HCT116 (cell line): ENCODE measurements around the gene MYO7A. TPM values are rescaled to one million over a fixed set of nuclear protein-coding genes. Genes with fewer than 3 reads are reported as not detected.

Experiments used
- ATAC-seq: fragments of 200-7000 bp; cut with Tn5 transposase; 2 replicates; pipeline ENCODE4 v1.9.1; 2020; ENCODE audit warnings: mild to moderate bottlenecking, moderate library complexity
- BruUV-seq: library from RNA; stranded (reverse); fragments of 400-500 nt; replicated peaks from 2 replicates; lab custom pipeline; 2021; lab: Mats Ljungman, UMichigan
- CTCF ChIA-PET: fragments of 300-600 bp; sonication (Branson Sonifier 250); formaldehyde crosslinking; loops from one replicate; lab custom pipeline; 2021; ENCODE audit warnings: antibody characterized with exemption; lab: Charles Lee
- POLR2A ChIA-PET: fragments of 300-600, 350-600 bp; sonication (Branson Sonifier 250); formaldehyde crosslinking; loops from one replicate; lab custom pipeline; 2021; ENCODE audit warnings: antibody characterized with exemption; lab: Charles Lee
- RAD21 ChIA-PET, 2 experiments: fragments of 300-600 bp; sonication (Branson Sonifier 250); formaldehyde crosslinking; loops; one replicate each; lab custom pipeline; 2023; ENCODE audit warnings: low total read pairs in 2 of 2; ENCODE audit not compliant: uncharacterized antibody in 2 of 2, unreplicated experiment in 2 of 2, low non-redundant PET in 1 of 2; lab: Charles Lee
- DNase-seq: peaks from one replicate; pipeline ENCODE4 v3.0.0-alpha.2; 2010; ENCODE audit warnings: low read depth, low spot score
- H2AFZ ChIP-seq: fragments of 200-600 bp; shearing (Covaris generic), sonication (generic); 2 replicates; pipeline ENCODE4 v1.6.1; 2017; ENCODE audit warnings: low read depth, mixed run types, mixed read lengths, antibody characterized with exemption, low read length; ENCODE audit not compliant: poor library complexity, severe bottlenecking
- H3K27ac ChIP-seq: 2 replicates; pipeline ENCODE4 v1.5.1; 2012; ENCODE audit warnings: low read depth, low read length
- H3K27me3 ChIP-seq: fragments of 200-600 bp; sonication (generic); 2 replicates; pipeline ENCODE4 v1.6.1; 2016; ENCODE audit warnings: mixed run types, low read length, mixed read lengths; ENCODE audit not compliant: insufficient read depth
- H3K36me3 ChIP-seq, 2 experiments: fragments of 200-500 bp in 1 of 2; fragments of 200-600 bp in 1 of 2; sonication (Bioruptor generic) in 1 of 2; sonication (generic) in 1 of 2; 2 replicates each; pipeline versions ENCODE4 v1.5.1 to v1.6.1; 2014 to 2016; ENCODE audit warnings: low read length in 2 of 2, inconsistent platforms in 1 of 2, mixed read lengths in 1 of 2, mixed run types in 1 of 2; ENCODE audit not compliant: insufficient read depth in 2 of 2, control insufficient read depth in 1 of 2
- H3K4me1 ChIP-seq, 2 experiments: fragments of 200-600 bp in 1 of 2; sonication (generic) in 1 of 2; 2 replicates each; pipeline versions ENCODE4 v1.5.1 to v1.6.1; 2012 to 2017; ENCODE audit warnings: low read length in 2 of 2, inconsistent platforms in 1 of 2, mild to moderate bottlenecking in 1 of 2, mixed read lengths in 1 of 2, mixed run types in 1 of 2, moderate library complexity in 1 of 2; ENCODE audit not compliant: insufficient read depth in 2 of 2, control insufficient read depth in 1 of 2
- H3K4me2 ChIP-seq: fragments of 200-600 bp; sonication (generic); 2 replicates; pipeline ENCODE4 v1.6.1; 2017; ENCODE audit warnings: mixed run types, low read length, mixed read lengths
- H3K4me3 ChIP-seq, 2 experiments: fragments of 200-600 bp in 1 of 2; sonication (generic) in 1 of 2; replicated peaks in 1 of 2; 2 replicates each; pipeline ENCODE4 v1.5.1; 2011 to 2016; ENCODE audit warnings: low read length in 2 of 2, control low read depth in 1 of 2, low read depth in 1 of 2, mild to moderate bottlenecking in 1 of 2, mixed read lengths in 1 of 2, mixed run types in 1 of 2
- H3K79me2 ChIP-seq: fragments of 200-600 bp; sonication (generic); 2 replicates; pipeline ENCODE4 v1.6.1; 2017; ENCODE audit warnings: mild to moderate bottlenecking, mixed run types, low read length, moderate library complexity, mixed read lengths; ENCODE audit not compliant: insufficient read depth
- H3K9ac ChIP-seq: fragments of 200-600 bp; sonication (generic); 2 replicates; pipeline ENCODE4 v1.6.1; 2016; ENCODE audit warnings: low read length, mixed read lengths
- H3K9me2 ChIP-seq: fragments of 200-600 bp; sonication (generic), shearing (Covaris generic); 2 replicates; pipeline ENCODE4 v1.6.1; 2017; ENCODE audit warnings: mixed run types, mild to moderate bottlenecking, moderate library complexity; ENCODE audit not compliant: insufficient read depth
- H3K9me3 ChIP-seq, 2 experiments: fragments of 200-500 bp in 1 of 2; fragments of 200-600 bp in 1 of 2; sonication (Bioruptor generic) in 1 of 2; sonication (generic) in 1 of 2; 2 replicates each; pipeline ENCODE4 v1.6.1; 2014 to 2017; ENCODE audit warnings: low read length in 2 of 2, mixed read lengths in 2 of 2, inconsistent platforms in 1 of 2, low read depth in 1 of 2, mild to moderate bottlenecking in 1 of 2, mixed run types in 1 of 2, moderate library complexity in 1 of 2; ENCODE audit not compliant: control insufficient read depth in 1 of 2, insufficient read depth in 1 of 2
- H4K20me1 ChIP-seq: fragments of 200-600 bp; sonication (generic), shearing (Covaris generic); 2 replicates; pipeline ENCODE4 v1.6.1; 2017; ENCODE audit warnings: mixed run types, mild to moderate bottlenecking, moderate library complexity; ENCODE audit not compliant: insufficient read depth
- CEBPB ChIP-seq: IDR thresholded peaks from 2 replicates; pipeline ENCODE4 v1.6.1; 2012; ENCODE audit warnings: low read depth
- EGR1 ChIP-seq: IDR thresholded peaks from 2 replicates; pipeline ENCODE4 v1.6.1; 2012; ENCODE audit warnings: low read depth
- ELF1 ChIP-seq: IDR thresholded peaks from 2 replicates; pipeline ENCODE4 v1.6.1; 2012; ENCODE audit warnings: low read depth, borderline replicate concordance
- EZH2 ChIP-seq: fragments of 200-600 bp; sonication (generic); IDR thresholded peaks from 2 replicates; pipeline ENCODE4 v1.6.1; 2017; ENCODE audit warnings: antibody characterized with exemption, mixed run types
- EZH2phosphoT487 ChIP-seq: fragments of 200-600 bp; IDR thresholded peaks from 2 replicates; pipeline ENCODE4 v1.6.1; 2018; ENCODE audit warnings: antibody characterized with exemption, borderline replicate concordance
- JUND ChIP-seq: IDR thresholded peaks from 2 replicates; pipeline ENCODE4 v1.6.1; 2012
- MAX ChIP-seq: IDR thresholded peaks from 2 replicates; pipeline ENCODE4 v1.6.1; 2012
- SIN3A ChIP-seq: IDR thresholded peaks from 2 replicates; pipeline ENCODE4 v1.6.1; 2012; ENCODE audit warnings: low read depth
- ZFX ChIP-seq: fragments of 450-650 bp; IDR thresholded peaks from 2 replicates; pipeline ENCODE4 v1.6.1; 2017
- intact Hi-C: fragments of 100-400 bp; cut with micrococcal nuclease; formaldehyde crosslinking; loops from 2 replicates; pipeline ENCODE4 v1.10.0; 2022
- total RNA-seq: library from RNA; stranded (reverse); gene quantifications from one replicate; pipeline ENCODE4 v1.2.1, GENCODE V29; 2021; ENCODE audit not compliant: unreplicated experiment
- TF ChIP-seq, protein P1 (sequence below): IDR thresholded peaks from 2 replicates; pipeline ENCODE4 v1.6.1; 2012; ENCODE audit warnings: low read depth

Gene MYO7A
- total RNA-seq, 1 experiment from 2014 or later, result 1.8 TPM

DNA sequence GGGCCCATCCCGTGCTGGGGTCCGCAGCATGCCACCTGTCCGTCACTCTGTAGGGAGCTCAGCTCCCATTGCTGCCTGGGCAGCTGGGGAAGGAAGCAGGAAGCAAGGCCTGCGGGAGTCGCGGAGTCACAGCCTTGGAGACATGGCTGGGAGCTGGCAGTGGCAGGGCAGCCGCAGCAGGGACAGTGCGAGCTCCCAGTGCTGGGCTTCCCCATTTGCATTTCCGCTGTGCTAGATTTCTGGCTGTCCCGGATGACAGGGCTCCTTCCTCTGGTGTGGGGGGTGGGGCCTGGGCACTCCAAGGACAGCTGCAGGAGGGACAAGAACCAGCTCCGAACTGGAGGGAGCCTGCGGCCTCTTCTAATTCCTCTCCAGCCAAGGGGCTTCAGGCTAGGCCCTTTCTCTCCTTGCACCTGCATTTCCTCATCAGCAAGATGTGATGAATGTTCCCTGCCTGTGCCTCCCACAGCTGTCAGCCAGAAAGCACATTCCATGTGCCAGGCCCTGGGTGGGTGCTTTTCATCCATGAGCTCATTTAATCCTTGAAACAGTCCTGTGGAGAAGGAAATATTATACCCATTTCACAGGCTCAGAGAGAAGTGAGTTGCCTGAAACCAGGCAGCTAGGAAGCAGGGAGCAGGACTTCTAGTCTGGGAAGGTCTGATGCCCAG is 48.0 kb downstream of the MYO7A start:
- H3K27ac ChIP-seq, result no peak overlapping the region
- H3K4me3 ChIP-seq, result no peak overlapping the region
- H3K27me3 ChIP-seq, result no peaks in the 10 kb centered on the region
- intact Hi-C loops, result no loop called here
- BruUV-seq, result no TSS peak
- no peak for DNase-seq
- no peaks in the 10 kb centered on the region for H4K20me1 ChIP-seq
- no peaks in the 10 kb centered on the region for H3K36me3 ChIP-seq
- no peaks in the 10 kb centered on the region for H3K9me2 ChIP-seq
- ChIA-PET CTCF (no interaction called here), RAD21 (no interaction called here), POLR2A (no interaction called here)
- H3K4me1 ChIP-seq, result no peaks in the 10 kb centered on the region
- H3K4me2 ChIP-seq, result no peak overlapping the region
- TF ChIP-seq EZH2, result no peak
- no peak for ATAC-seq
- no peak overlapping the region for H2AFZ ChIP-seq
- H3K9ac ChIP-seq, result no peak overlapping the region
- H3K79me2 ChIP-seq, result no peaks in the 10 kb centered on the region
- H3K9me3 ChIP-seq, result no peaks in the 10 kb centered on the region

DNA sequence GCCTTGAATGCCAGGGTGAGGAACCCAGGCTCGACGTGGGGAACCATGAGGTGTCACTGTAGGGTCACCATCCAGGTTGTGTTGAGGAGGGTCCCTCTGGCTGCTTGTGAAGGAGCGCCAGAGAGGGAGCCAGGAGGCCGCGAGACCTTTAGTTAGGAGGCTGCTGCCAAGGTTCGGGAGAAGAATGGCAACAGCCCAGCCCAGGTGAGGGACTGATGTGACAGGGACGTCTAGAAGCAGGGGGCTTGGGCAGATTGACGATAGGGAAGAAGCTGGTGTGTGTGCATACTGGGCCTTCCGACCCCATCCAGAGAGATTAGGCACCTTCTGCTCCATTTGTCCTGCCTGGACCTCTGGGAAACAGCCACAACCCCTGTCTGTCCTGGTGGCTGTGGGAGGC is 49.0 kb downstream of the MYO7A start:
- Histone ChIP-seq H3K4me2 (no peak overlapping the region), H3K4me1 (no peaks in the 10 kb centered on the region), H3K9me2 (no peaks in the 10 kb centered on the region), H2AFZ (no peak overlapping the region), H3K27ac (no peak overlapping the region), H3K9me3 (no peaks in the 10 kb centered on the region), H4K20me1 (no peaks in the 10 kb centered on the region), H3K36me3 (no peaks in the 10 kb centered on the region), H3K4me3 (no peak overlapping the region), H3K9ac (no peak overlapping the region), H3K79me2 (no peaks in the 10 kb centered on the region), H3K27me3 (no peaks in the 10 kb centered on the region)
- CTCF ChIA-PET, result no interaction called here
- RAD21 ChIA-PET, result no interaction called here
- no TSS peak for BruUV-seq
- TF ChIP-seq EZH2 (no peak), JUND (no peak), SIN3A (no peak), EGR1 (no peak), EZH2phosphoT487 (no peak), ZFX (no peak), CEBPB (no peak), MAX (no peak), ELF1 (no peak)
- TF ChIP-seq, protein P1, sequence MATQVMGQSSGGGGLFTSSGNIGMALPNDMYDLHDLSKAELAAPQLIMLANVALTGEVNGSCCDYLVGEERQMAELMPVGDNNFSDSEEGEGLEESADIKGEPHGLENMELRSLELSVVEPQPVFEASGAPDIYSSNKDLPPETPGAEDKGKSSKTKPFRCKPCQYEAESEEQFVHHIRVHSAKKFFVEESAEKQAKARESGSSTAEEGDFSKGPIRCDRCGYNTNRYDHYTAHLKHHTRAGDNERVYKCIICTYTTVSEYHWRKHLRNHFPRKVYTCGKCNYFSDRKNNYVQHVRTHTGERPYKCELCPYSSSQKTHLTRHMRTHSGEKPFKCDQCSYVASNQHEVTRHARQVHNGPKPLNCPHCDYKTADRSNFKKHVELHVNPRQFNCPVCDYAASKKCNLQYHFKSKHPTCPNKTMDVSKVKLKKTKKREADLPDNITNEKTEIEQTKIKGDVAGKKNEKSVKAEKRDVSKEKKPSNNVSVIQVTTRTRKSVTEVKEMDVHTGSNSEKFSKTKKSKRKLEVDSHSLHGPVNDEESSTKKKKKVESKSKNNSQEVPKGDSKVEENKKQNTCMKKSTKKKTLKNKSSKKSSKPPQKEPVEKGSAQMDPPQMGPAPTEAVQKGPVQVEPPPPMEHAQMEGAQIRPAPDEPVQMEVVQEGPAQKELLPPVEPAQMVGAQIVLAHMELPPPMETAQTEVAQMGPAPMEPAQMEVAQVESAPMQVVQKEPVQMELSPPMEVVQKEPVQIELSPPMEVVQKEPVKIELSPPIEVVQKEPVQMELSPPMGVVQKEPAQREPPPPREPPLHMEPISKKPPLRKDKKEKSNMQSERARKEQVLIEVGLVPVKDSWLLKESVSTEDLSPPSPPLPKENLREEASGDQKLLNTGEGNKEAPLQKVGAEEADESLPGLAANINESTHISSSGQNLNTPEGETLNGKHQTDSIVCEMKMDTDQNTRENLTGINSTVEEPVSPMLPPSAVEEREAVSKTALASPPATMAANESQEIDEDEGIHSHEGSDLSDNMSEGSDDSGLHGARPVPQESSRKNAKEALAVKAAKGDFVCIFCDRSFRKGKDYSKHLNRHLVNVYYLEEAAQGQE, result no peak
- no peak for ATAC-seq
- POLR2A ChIA-PET, result no interaction called here
- intact Hi-C loops, result no loop called here
- DNase-seq, result no peak
